GM19467 (cell line): ENCODE results near the gene C1orf53.

Experiments used
- ATAC-seq: cut with Tn5 transposase; IDR thresholded peaks from one replicate; pipeline ENCODE4 v1.9.1; 2021; ENCODE audit warnings: mild to moderate bottlenecking, moderate library complexity; ENCODE audit not compliant: unreplicated experiment

Gene C1orf53

GRCh38 chr1:197954718-197955418, 52.4 kb downstream of the C1orf53 start:
- no peak for ATAC-seq

DNA sequence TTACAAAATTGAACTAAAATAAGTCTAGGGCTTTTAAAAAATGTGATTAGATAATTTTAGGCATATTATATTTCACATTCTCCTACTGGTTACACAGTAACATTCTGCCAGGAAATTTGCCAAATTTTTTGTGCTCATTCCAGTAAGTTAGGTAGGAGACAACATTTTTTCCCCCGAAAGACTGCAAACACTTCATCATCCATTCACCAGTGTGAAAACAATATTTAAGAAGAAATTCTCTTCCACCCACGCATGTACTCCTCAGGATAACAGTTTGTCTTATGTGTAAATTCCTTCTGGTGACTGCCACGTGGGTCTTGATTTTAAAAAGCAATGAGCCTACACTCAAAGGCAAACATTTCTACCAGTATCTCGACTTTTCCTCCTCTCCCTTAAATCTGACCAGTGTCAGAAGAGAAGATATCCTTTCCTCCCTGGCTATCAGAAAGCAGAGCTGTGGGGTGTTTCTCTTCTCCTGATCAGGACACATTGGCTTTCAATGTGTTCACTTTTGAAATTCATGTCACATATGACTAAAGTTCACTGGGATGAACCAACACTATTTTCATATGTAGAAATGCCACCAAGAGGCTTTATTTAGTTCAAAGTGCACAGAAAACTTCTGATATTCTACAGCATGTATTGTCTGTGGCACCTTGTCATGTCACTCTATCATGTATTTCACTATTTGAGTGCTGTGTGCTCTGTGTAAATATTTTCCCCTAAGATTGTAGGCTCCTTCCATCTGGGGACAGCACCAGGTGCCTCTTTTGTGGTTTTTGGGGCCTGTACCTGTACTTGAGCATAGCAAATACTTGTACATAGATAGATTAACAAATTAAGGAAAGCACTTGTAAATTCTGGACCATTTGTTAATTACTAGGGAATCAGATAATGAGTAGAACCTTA, 53.3 kb downstream of the C1orf53 start:
- ATAC-seq, result no peak
